ENCODE data around the gene C2orf78.
"Not testable (repeated sequence)": the region's sequence is repeated elsewhere in the genome, so short reads cannot be mapped to it uniquely, and the experiment has no call there.

The C2orf78 gene

GRCh38 chr2:73783883-73784282 lies at the start of gene C2orf78:
Gene C2orf78, plus strand, starts transcription at chr2:73784183. Its CDS starts 127 bp downstream, at chr2:73784310.
- DNase-seq (ENCODE audit: low read depth) = not testable (repeated sequence)

- no peak for DNase-seq (ENCODE audit: low read depth)
Measured at GRCh38 chr2:73736378-73736777, 47.6 kb upstream of the C2orf78 start.

- peak; percentile 93 for DNase-seq (ENCODE audit: low read depth)
Measured at GRCh38 chr2:73736855-73737779, 46.9 kb upstream of the C2orf78 start, which contains the start of gene TPRKB. Gene TPRKB, minus strand, starts transcription at chr2:73737345. Its CDS starts 2,776 bp downstream, at chr2:73734569.

- DNase-seq (ENCODE audit: low read depth) = no peak
Measured at GRCh38 chr2:73739101-73739500, 44.9 kb upstream of the C2orf78 start.

- no peak for DNase-seq (ENCODE audit: low read depth)
Measured at GRCh38 chr2:73740767-73741166, 43.2 kb upstream of the C2orf78 start.

- DNase-seq (ENCODE audit: low read depth) = no peak
Measured at GRCh38 chr2:73746015-73746876, 37.7 kb upstream of the C2orf78 start.

GRCh38 chr2:73746877-73747208 lies 37.1 kb upstream of the C2orf78 start:
- no peak for DNase-seq (ENCODE audit: low read depth)

- no peak for DNase-seq (ENCODE audit: low read depth)
Measured at GRCh38 chr2:73749314-73749713, 34.7 kb upstream of the C2orf78 start.

- not testable (repeated sequence) for DNase-seq (ENCODE audit: low read depth)
Measured at GRCh38 chr2:73754332-73754731, 29.7 kb upstream of the C2orf78 start.

GRCh38 chr2:73759285-73759764 lies 24.7 kb upstream of the C2orf78 start:
- DNase-seq (ENCODE audit: low read depth) = no peak

GRCh38 chr2:73759904-73760303 lies 24.1 kb upstream of the C2orf78 start:
- DNase-seq (ENCODE audit: low read depth) = no peak

- no peak for DNase-seq (ENCODE audit: low read depth)
Measured at GRCh38 chr2:73762571-73762970, 21.4 kb upstream of the C2orf78 start.

- DNase-seq (ENCODE audit: low read depth) = no peak
Measured at GRCh38 chr2:73764945-73765344, 19.0 kb upstream of the C2orf78 start.

- no peak for DNase-seq (ENCODE audit: low read depth)
Measured at GRCh38 chr2:73766349-73766748, 17.6 kb upstream of the C2orf78 start.

GRCh38 chr2:73766994-73767393 lies 17.0 kb upstream of the C2orf78 start:
- no peak for DNase-seq (ENCODE audit: low read depth)

- no peak for DNase-seq (ENCODE audit: low read depth)
Measured at GRCh38 chr2:73770725-73771124, 13.3 kb upstream of the C2orf78 start.

GRCh38 chr2:73772819-73773218 lies 11.2 kb upstream of the C2orf78 start:
- DNase-seq (ENCODE audit: low read depth) = no peak

- no peak for DNase-seq (ENCODE audit: low read depth)
Measured at GRCh38 chr2:73776381-73776780, 7.6 kb upstream of the C2orf78 start.

GRCh38 chr2:73776869-73777519 lies 7.0 kb upstream of the C2orf78 start:
- DNase-seq (ENCODE audit: low read depth) = no peak

GRCh38 chr2:73778867-73779466 lies 5.0 kb upstream of the C2orf78 start:
- DNase-seq (ENCODE audit: low read depth) = not testable (repeated sequence)

GRCh38 chr2:73779467-73780236 lies 4.3 kb upstream of the C2orf78 start, which contains the start of gene DUSP11:
Gene DUSP11, minus strand, starts transcription at chr2:73780103. Its CDS starts 129 bp downstream, at chr2:73779974.
- DNase-seq (ENCODE audit: low read depth) = peak; percentile 82
